Stimulated activated CD4-positive, alpha-beta T cell treated with anti-CD3 and anti-CD28 coated beads, Interleukin-12 subunit alpha, Interleukin-12 subunit beta, amount 100 ng/mL, for 24 hours (primary cell): ENCODE measurements around the gene MAP3K5.

Source experiments
- DNase-seq, 2 experiments: peaks; one replicate each; pipeline ENCODE4 v3.0.0-alpha.2; 2020; ENCODE audit warnings: low read depth in 2 of 2

Gene MAP3K5

GRCh38 chr6:136538836-136539235 is 253.4 kb downstream of the MAP3K5 start:
- DNase-seq = no peak

GRCh38 chr6:136535880-136536650 is 256.2 kb downstream of the MAP3K5 start:
- no peak for DNase-seq

- DNase-seq = no peak
Observed at GRCh38 chr6:136535017-136535765, 257.1 kb downstream of the MAP3K5 start.

GRCh38 chr6:136534268-136534667 is 258.0 kb downstream of the MAP3K5 start:
- DNase-seq = no peak

- DNase-seq = no peak
Observed at GRCh38 chr6:136533487-136533886, 258.8 kb downstream of the MAP3K5 start.

- no peak for DNase-seq
Observed at GRCh38 chr6:136532030-136532429, 260.2 kb downstream of the MAP3K5 start.

GRCh38 chr6:136529710-136530109 is 262.6 kb downstream of the MAP3K5 start:
- no peak for DNase-seq

GRCh38 chr6:136528477-136528876 is 263.8 kb downstream of the MAP3K5 start:
- no peak for DNase-seq

GRCh38 chr6:136527831-136528230 is 264.4 kb downstream of the MAP3K5 start:
- DNase-seq = no peak

- no peak for DNase-seq
Observed at GRCh38 chr6:136526937-136527336, 265.3 kb downstream of the MAP3K5 start.

GRCh38 chr6:136526196-136526930 is 265.9 kb downstream of the MAP3K5 start:
- peak in 1 of 2 experiments; percentile 20 for DNase-seq

GRCh38 chr6:136525586-136526195 is 266.6 kb downstream of the MAP3K5 start:
- DNase-seq = no peak

- no peak for DNase-seq
Observed at GRCh38 chr6:136524936-136525413, 267.3 kb downstream of the MAP3K5 start.

GRCh38 chr6:136524339-136524935 is 267.8 kb downstream of the MAP3K5 start:
- no peak for DNase-seq

GRCh38 chr6:136523196-136523595 is 269.1 kb downstream of the MAP3K5 start:
- DNase-seq = no peak

- DNase-seq = no peak
Observed at GRCh38 chr6:136522636-136523035, 269.6 kb downstream of the MAP3K5 start.

GRCh38 chr6:136521911-136522310 is 270.4 kb downstream of the MAP3K5 start:
- no peak for DNase-seq

GRCh38 chr6:136521427-136521826 is 270.9 kb downstream of the MAP3K5 start:
- DNase-seq = no peak

- no peak for DNase-seq
Observed at GRCh38 chr6:136520517-136520916, 271.8 kb downstream of the MAP3K5 start.

- DNase-seq = no peak
Observed at GRCh38 chr6:136517582-136517981, 274.7 kb downstream of the MAP3K5 start.

GRCh38 chr6:136517002-136517401 is 275.3 kb downstream of the MAP3K5 start:
- no peak for DNase-seq
